HepG2 (cell line): ENCODE measurements around the gene CD79A. TPM values are rescaled to one million over a fixed set of nuclear protein-coding genes. Genes with fewer than 3 reads are reported as not detected.

Experiments
- ASH2L ChIP-seq: fragments of 300-600, 200-600 bp; sonication (generic); IDR thresholded peaks from 2 replicates; pipeline ENCODE4 v1.7.0; 2017; ENCODE audit warnings: low read depth, mild to moderate bottlenecking, moderate library complexity, mixed read lengths, low read length; ENCODE audit not compliant: insufficient read length
- ETV5 ChIP-seq: IDR thresholded peaks from 2 replicates; pipeline ENCODE4 v1.6.1; 2018; ENCODE audit warnings: missing biosample characterization, missing genetic modification reagents, inconsistent platforms, borderline replicate concordance
- FUBP1 ChIP-seq: sonication (generic); formaldehyde crosslinking; IDR thresholded peaks from 2 replicates; pipeline ENCODE4 v1.5.1; 2020; ENCODE audit warnings: missing genetic modification reagents, mild to moderate bottlenecking, borderline replicate concordance
- GZF1 ChIP-seq: sonication (generic); formaldehyde crosslinking; IDR thresholded peaks from 2 replicates; pipeline ENCODE4 v1.5.1; 2020; ENCODE audit warnings: mild to moderate bottlenecking, missing genetic modification reagents
- IKZF5 ChIP-seq: IDR thresholded peaks from 2 replicates; pipeline ENCODE4 v1.6.1; 2018; ENCODE audit warnings: missing genetic modification reagents, mild to moderate bottlenecking, missing compliant biosample characterization
- KAT7 ChIP-seq: IDR thresholded peaks from 2 replicates; pipeline ENCODE4 v1.6.1; 2018; ENCODE audit warnings: borderline replicate concordance, missing compliant biosample characterization
- LCORL ChIP-seq, 2 experiments: fragments of 450-650 bp in 1 of 2; sonication (generic) in 1 of 2; formaldehyde crosslinking in 1 of 2; IDR thresholded peaks; 2 replicates each; pipeline versions ENCODE4 v1.5.0 to v1.6.1; 2017 to 2020; ENCODE audit warnings: antibody characterized with exemption in 1 of 2, missing genetic modification reagents in 1 of 2
- MXD3 ChIP-seq: IDR thresholded peaks from 2 replicates; pipeline ENCODE4 v1.6.1; 2016; ENCODE audit warnings: mild to moderate bottlenecking, missing biosample characterization, missing genetic modification reagents
- NFE2L1 ChIP-seq: sonication (generic); formaldehyde crosslinking; IDR thresholded peaks from 2 replicates; pipeline ENCODE4 v1.4.0; 2020; ENCODE audit warnings: missing genetic modification reagents, mild to moderate bottlenecking, borderline replicate concordance
- PCBP2 ChIP-seq: fragments of 200-400 bp; formaldehyde crosslinking; optimal IDR thresholded peaks from 2 replicates; pipeline ENCODE3; 2018; ENCODE audit warnings: low read length, low read depth; ENCODE audit not compliant: poor library complexity, severe bottlenecking
- SSRP1 ChIP-seq: IDR thresholded peaks from 2 replicates; pipeline ENCODE4 v1.6.1; 2016; ENCODE audit warnings: control low read depth
- ZBTB33 ChIP-seq: sonication (generic); formaldehyde crosslinking; IDR thresholded peaks from 2 replicates; pipeline ENCODE4 v1.4.0; 2020; ENCODE audit warnings: missing genetic modification reagents
- ZFY ChIP-seq: sonication (generic); formaldehyde crosslinking; IDR thresholded peaks from 2 replicates; pipeline ENCODE4 v1.4.0; 2020; ENCODE audit warnings: missing genetic modification reagents
- ZNF251 ChIP-seq: sonication (generic); formaldehyde crosslinking; IDR thresholded peaks from 2 replicates; pipeline ENCODE4 v1.9.0; 2021; ENCODE audit warnings: mild to moderate bottlenecking, missing genetic modification reagents
- ZNF496 ChIP-seq: sonication (generic); formaldehyde crosslinking; IDR thresholded peaks from 2 replicates; pipeline ENCODE4 v1.8.1; 2023; ENCODE audit warnings: mild to moderate bottlenecking, moderate library complexity, missing genetic modification reagents; ENCODE audit not compliant: insufficient replicate concordance
- ZNF775 ChIP-seq: sonication (generic); formaldehyde crosslinking; IDR thresholded peaks from 2 replicates; pipeline ENCODE4 v1.4.0; 2020; ENCODE audit warnings: missing genetic modification reagents, mild to moderate bottlenecking, moderate library complexity, borderline replicate concordance
- ZSCAN25 ChIP-seq: sonication (generic); formaldehyde crosslinking; IDR thresholded peaks from 2 replicates; pipeline ENCODE4 v1.8.0; 2022; ENCODE audit warnings: mild to moderate bottlenecking, missing genetic modification reagents
- ZSCAN5A ChIP-seq: sonication (generic); formaldehyde crosslinking; IDR thresholded peaks from 2 replicates; pipeline ENCODE4 v1.8.0; 2022; ENCODE audit warnings: mild to moderate bottlenecking, missing genetic modification reagents, borderline replicate concordance
- polyA plus RNA-seq, 8 experiments: library from polyadenylated mRNA; depleted of rRNA in 3 of 8; stranded (reverse) in 7 of 8; unstranded in 1 of 8; fragments of >200 nt; fragmentation: Illumina TruSeq in 4 of 8; extraction: Trizol in 4 of 8; gene quantifications; 2 replicates each; pipeline versions ENCODE4 v1.2.1 to v1.2.3, GENCODE V29; 2011 to 2016; ENCODE audit warnings: low read depth in 4 of 8, missing spikeins in 1 of 8, mixed read lengths in 1 of 8; ENCODE audit not compliant: insufficient read depth in 1 of 8
- total RNA-seq, 5 experiments: library from RNA; depleted of rRNA; stranded (reverse); fragments of >200 nt; fragmentation: Illumina TruSeq; extraction: Trizol; gene quantifications; 2 replicates each; pipeline ENCODE4 v1.2.3, GENCODE V29; 2016; ENCODE audit warnings: low read depth in 1 of 5

CD79A gene
- total and polyA plus RNA-seq, 2 of the 13 experiments (the other 11 are each of a cell fraction or from before 2014, with no cell fraction given) = 0.24 to 0.33 TPM

GRCh38 chr19:41859618-41860418 is 17.3 kb upstream of the CD79A start, which contains the start of gene RPS19 (continued):
- peak; percentile 88; the same call in 1 of the 2 replicates for TF ChIP-seq ZSCAN5A (CRISPR knock-in tag)
- no peak for TF ChIP-seq ZNF251
- no peak; the same call in 1 of the 2 replicates for TF ChIP-seq ZNF775 (CRISPR knock-in tag)
- TF ChIP-seq FUBP1 (CRISPR knock-in tag) = no peak
- 0 out of 2 replicates have a peak, but pooled peaks have one; percentile 48 for TF ChIP-seq ZBTB33
- peak; percentile 44 for TF ChIP-seq IKZF5 (CRISPR knock-in tag)
- peak; percentile 93 for TF ChIP-seq ZFY
- no peak for TF ChIP-seq ZSCAN25 (CRISPR knock-in tag)
- no peak for TF ChIP-seq ZNF496 (CRISPR knock-in tag)
- TF ChIP-seq NFE2L1 (CRISPR knock-in tag) = no peak
- no peak for TF ChIP-seq LCORL (IDR thresholded peaks at IDR 0.05)
- no peak; the same call in 1 of the 2 replicates for TF ChIP-seq LCORL (CRISPR knock-in tag; IDR thresholded peaks at IDR 0.05)
- TF ChIP-seq PCBP2 = no peak
- no peak for TF ChIP-seq GZF1 (CRISPR knock-in tag)
- TF ChIP-seq MXD3 (CRISPR knock-in tag) = 0 out of 2 replicates have a peak, but pooled peaks have one; percentile 33
- no peak; the same call in 1 of the 2 replicates for TF ChIP-seq SSRP1 (CRISPR knock-in tag)
- peak; percentile 87 for TF ChIP-seq ETV5 (CRISPR knock-in tag)
- TF ChIP-seq ASH2L = peak; percentile 91
- no peak for TF ChIP-seq KAT7 (CRISPR knock-in tag)
